Measurements from ENCODE around the gene DNMT3A. TPM values are rescaled to one million over a fixed set of nuclear protein-coding genes. Genes with fewer than 3 reads are reported as not detected.
A peak's percentile ranks its signal among the peaks of the same experiment; 100 is the strongest.

DNMT3A gene
- total RNA-seq, 8 experiments from 2014 or later, result 3.9 to 42.0 (median 29.9) TPM

- H3K27ac ChIP-seq, result no peak overlapping the region
- H3K4me3 ChIP-seq, result no peak overlapping the region
- WGBS, 10 experiments, result 80 to 100% (median 100%) methylated on average over 1 to 3 of the region's 5 CpGs; no CpG with 5 or more reads in 5 of the 10 experiments
- no peak for ATAC-seq (replicated peaks in 6 of 8)
- in situ Hi-C loops (cut with MboI; ENCODE audit: low pct_unique_long_range_greater_than_20kb in 2 of 9, low sequenced_read_pairs in 9 of 9, unreplicated experiment in 9 of 9), result no loop called here
- H3K4me1 ChIP-seq (replicated peaks in 1 of 2), result peaks cover 26 to 32% of the 10 kb centered on the region in 2 donors
Observed at GRCh38 chr2:25326326-25327013, 15.3 kb downstream of the DNMT3A start.

- in situ Hi-C loops (cut with MboI; ENCODE audit: low pct_unique_long_range_greater_than_20kb in 2 of 9, low sequenced_read_pairs in 9 of 9, unreplicated experiment in 9 of 9), result no loop called here
- WGBS, 10 experiments, result 10 to 100% (median 79%) methylated on average over 1 to 6 of the region's 16 CpGs; no CpG with 5 or more reads in 4 of the 10 experiments
- ATAC-seq (replicated peaks in 6 of 8), result peak in 4 of 8 experiments; percentile 26 to 62 (median 30)
- H3K4me1 ChIP-seq (replicated peaks in 1 of 2), result peaks cover 24 to 32% of the 10 kb centered on the region in 2 donors
- H3K4me3 ChIP-seq, result no peak overlapping the region
- H3K27ac ChIP-seq, result no peak overlapping the region
Observed at GRCh38 chr2:25324905-25325592, 16.7 kb downstream of the DNMT3A start.

GRCh38 chr2:25324251-25324650 is 17.5 kb downstream of the DNMT3A start:
- in situ Hi-C loops (cut with MboI; ENCODE audit: low pct_unique_long_range_greater_than_20kb in 2 of 9, low sequenced_read_pairs in 9 of 9, unreplicated experiment in 9 of 9), result no loop called here
- Histone ChIP-seq H3K27ac (peak overlapping the region in 1 of 2 donors; percentile 20), H3K4me1 (replicated peaks in 1 of 2) (peaks cover 24 to 27% of the 10 kb centered on the region in 2 donors), H3K4me3 (no peak overlapping the region)
- 50 to 80% (median 62%) methylated on average over 1 to 4 of the region's 4 CpGs; no CpG with 5 or more reads in 5 of the 10 experiments for WGBS, 10 experiments
- peak in 5 of 8 experiments; percentile 11 to 56 (median 46) for ATAC-seq (replicated peaks in 6 of 8)

- Histone ChIP-seq H3K4me1 (replicated peaks in 1 of 2) (peaks cover 24 to 27% of the 10 kb centered on the region in 2 donors), H3K27ac (no peak overlapping the region), H3K4me3 (no peak overlapping the region)
- ATAC-seq (replicated peaks in 6 of 8), result peak in 3 of 8 experiments; percentile 68 to 77 (median 70)
- 50 to 100% (median 85%) methylated on average over 1 to 6 of the region's 8 CpGs; no CpG with 5 or more reads in 2 of the 10 experiments for WGBS, 10 experiments
- in situ Hi-C loops (cut with MboI; ENCODE audit: low pct_unique_long_range_greater_than_20kb in 2 of 9, low sequenced_read_pairs in 9 of 9, unreplicated experiment in 9 of 9), result no loop called here
Observed at GRCh38 chr2:25323610-25324189, 18.0 kb downstream of the DNMT3A start.

- in situ Hi-C loops (cut with MboI; ENCODE audit: low pct_unique_long_range_greater_than_20kb in 2 of 9, low sequenced_read_pairs in 9 of 9, unreplicated experiment in 9 of 9), result no loop called here
- Histone ChIP-seq H3K4me1 (replicated peaks in 1 of 2) (peaks cover 22 to 24% of the 10 kb centered on the region in 2 donors), H3K27ac (no peak overlapping the region), H3K4me3 (no peak overlapping the region)
- peak in 5 of 8 experiments; percentile 39 to 64 (median 59) for ATAC-seq (replicated peaks in 6 of 8)
- WGBS, 10 experiments, result 0 to 100% (median 57%) methylated on average over 1 to 8 of the region's 13 CpGs
Observed at GRCh38 chr2:25323042-25323514, 18.6 kb downstream of the DNMT3A start.

- 43 to 100% (median 75%) methylated on average over 1 of the region's 9 CpGs; no CpG with 5 or more reads in 7 of the 10 experiments for WGBS, 10 experiments
- Histone ChIP-seq H3K4me1 (replicated peaks in 1 of 2) (peaks cover 19 to 24% of the 10 kb centered on the region in 2 donors), H3K4me3 (no peak overlapping the region), H3K27ac (peak overlapping the region in 1 of 2 donors; percentile 28)
- ATAC-seq (replicated peaks in 6 of 8), result peak in 5 of 8 experiments; percentile 33 to 51 (median 40)
- in situ Hi-C loops (cut with MboI; ENCODE audit: low pct_unique_long_range_greater_than_20kb in 2 of 9, low sequenced_read_pairs in 9 of 9, unreplicated experiment in 9 of 9), result no loop called here
Observed at GRCh38 chr2:25322312-25322711, 19.4 kb downstream of the DNMT3A start.

GRCh38 chr2:25320077-25320476 is 21.6 kb downstream of the DNMT3A start:
- no peak for ATAC-seq (replicated peaks in 6 of 8)
- peaks cover 22 to 28% of the 10 kb centered on the region in 2 donors for H3K4me1 ChIP-seq (replicated peaks in 1 of 2)
- no peak overlapping the region for H3K27ac ChIP-seq
- in situ Hi-C loops (cut with MboI; ENCODE audit: low pct_unique_long_range_greater_than_20kb in 2 of 9, low sequenced_read_pairs in 9 of 9, unreplicated experiment in 9 of 9), result no loop called here
- 50 to 100% (median 74%) methylated on average over 1 to 3 of the region's 3 CpGs; no CpG with 5 or more reads in 1 of the 10 experiments for whole genome bisulfite sequencing, 10 experiments
- no peak overlapping the region for H3K4me3 ChIP-seq

GRCh38 chr2:25316101-25316500 is 25.6 kb downstream of the DNMT3A start:
- peaks cover 20 to 28% of the 10 kb centered on the region in 2 donors for H3K4me1 ChIP-seq (replicated peaks in 1 of 2)
- ATAC-seq (replicated peaks in 6 of 8), result peak in 2 of 8 experiments; percentile 33 to 56
- H3K4me3 ChIP-seq, result no peak overlapping the region
- in situ Hi-C loops (cut with MboI; ENCODE audit: low pct_unique_long_range_greater_than_20kb in 2 of 9, low sequenced_read_pairs in 9 of 9, unreplicated experiment in 9 of 9), result no loop called here
- 50 to 100% (median 91%) methylated on average over 1 to 6 of the region's 8 CpGs; no CpG with 5 or more reads in 4 of the 10 experiments for WGBS, 10 experiments
- no peak overlapping the region for H3K27ac ChIP-seq

- no peak overlapping the region for H3K4me3 ChIP-seq
- in situ Hi-C loops (cut with MboI; ENCODE audit: low pct_unique_long_range_greater_than_20kb in 2 of 9, low sequenced_read_pairs in 9 of 9, unreplicated experiment in 9 of 9), result no loop called here
- H3K4me1 ChIP-seq (replicated peaks in 1 of 2), result peaks cover 25 to 37% of the 10 kb centered on the region in 2 donors
- WGBS, 10 experiments, result 68 to 100% (median 80%) methylated on average over 1 to 4 of the region's 11 CpGs; no CpG with 5 or more reads in 7 of the 10 experiments
- H3K27ac ChIP-seq, result peak overlapping the region in 1 of 2 donors; percentile 83
- peak in 1 of 8 experiments; percentile 47 for ATAC-seq (replicated peaks in 6 of 8)
Observed at GRCh38 chr2:25315316-25315680, 26.4 kb downstream of the DNMT3A start.

GRCh38 chr2:25314514-25315315 is 27.0 kb downstream of the DNMT3A start:
- Histone ChIP-seq H3K27ac (peak overlapping the region; percentile 83 to 86), H3K4me1 (replicated peaks in 1 of 2) (peaks cover 29 to 41% of the 10 kb centered on the region in 2 donors), H3K4me3 (peak overlapping the region in 1 of 5 donors; percentile 5)
- 51 to 100% methylated on average over 1 to 2 of the region's 13 CpGs; no CpG with 5 or more reads in 8 of the 10 experiments for WGBS, 10 experiments
- ATAC-seq (replicated peaks in 6 of 8), result peak; percentile 37 to 92 (median 78)
- in situ Hi-C loops (cut with MboI; ENCODE audit: low pct_unique_long_range_greater_than_20kb in 2 of 9, low sequenced_read_pairs in 9 of 9, unreplicated experiment in 9 of 9), result no loop called here

- WGBS, 10 experiments, result 20 to 93% methylated on average over 1 to 3 of the region's 27 CpGs; no CpG with 5 or more reads in 8 of the 10 experiments
- Histone ChIP-seq H3K27ac (peak overlapping the region; percentile 83 to 86), H3K4me3 (no peak overlapping the region), H3K4me1 (replicated peaks in 1 of 2) (peaks cover 29 to 41% of the 10 kb centered on the region in 2 donors)
- in situ Hi-C loops (cut with MboI; ENCODE audit: low pct_unique_long_range_greater_than_20kb in 2 of 9, low sequenced_read_pairs in 9 of 9, unreplicated experiment in 9 of 9), result no loop called here
- ATAC-seq (replicated peaks in 6 of 8), result peak in 1 of 8 experiments; percentile 0
Observed at GRCh38 chr2:25313711-25314513, 27.8 kb downstream of the DNMT3A start.

All from motor neuron (in vitro differentiated cells).